LNCAP (cell line): ENCODE measurements around the gene TMUB2.

ENCODE experiments used
- CTCF ChIP-seq: fragments of 450-650 bp; IDR thresholded peaks from 2 replicates; pipeline ENCODE4 v1.5.1; 2017; ENCODE audit warnings: mild to moderate bottlenecking

TMUB2 gene

GRCh38 chr17:44184212-44184810 lies 2.5 kb upstream of the TMUB2 start:
- TF ChIP-seq CTCF, result no peak

GRCh38 chr17:44187131-44187899 lies 543 bp downstream of the TMUB2 start:
- no peak for TF ChIP-seq CTCF

GRCh38 chr17:44188576-44189403 lies 2.0 kb downstream of the TMUB2 start:
- no peak for TF ChIP-seq CTCF

GRCh38 chr17:44190481-44190880 lies 3.7 kb downstream of the TMUB2 start:
- no peak for TF ChIP-seq CTCF

GRCh38 chr17:44191369-44191768 lies 4.6 kb downstream of the TMUB2 start:
- no peak for TF ChIP-seq CTCF

- TF ChIP-seq CTCF, result no peak
Measured at GRCh38 chr17:44191941-44192496, 5.2 kb downstream of the TMUB2 start.

GRCh38 chr17:44192750-44193149 lies 6.0 kb downstream of the TMUB2 start:
- no peak for TF ChIP-seq CTCF
